ENCODE data around the gene KIAA0232. TPM values are rescaled to one million over a fixed set of nuclear protein-coding genes. Genes with fewer than 3 reads are reported as not detected.

Gene KIAA0232
- polyA plus RNA-seq, 1 donor (not counting 4 experiments of a cell fraction or from before 2014, with no cell fraction given): 10.0 TPM

DNA sequence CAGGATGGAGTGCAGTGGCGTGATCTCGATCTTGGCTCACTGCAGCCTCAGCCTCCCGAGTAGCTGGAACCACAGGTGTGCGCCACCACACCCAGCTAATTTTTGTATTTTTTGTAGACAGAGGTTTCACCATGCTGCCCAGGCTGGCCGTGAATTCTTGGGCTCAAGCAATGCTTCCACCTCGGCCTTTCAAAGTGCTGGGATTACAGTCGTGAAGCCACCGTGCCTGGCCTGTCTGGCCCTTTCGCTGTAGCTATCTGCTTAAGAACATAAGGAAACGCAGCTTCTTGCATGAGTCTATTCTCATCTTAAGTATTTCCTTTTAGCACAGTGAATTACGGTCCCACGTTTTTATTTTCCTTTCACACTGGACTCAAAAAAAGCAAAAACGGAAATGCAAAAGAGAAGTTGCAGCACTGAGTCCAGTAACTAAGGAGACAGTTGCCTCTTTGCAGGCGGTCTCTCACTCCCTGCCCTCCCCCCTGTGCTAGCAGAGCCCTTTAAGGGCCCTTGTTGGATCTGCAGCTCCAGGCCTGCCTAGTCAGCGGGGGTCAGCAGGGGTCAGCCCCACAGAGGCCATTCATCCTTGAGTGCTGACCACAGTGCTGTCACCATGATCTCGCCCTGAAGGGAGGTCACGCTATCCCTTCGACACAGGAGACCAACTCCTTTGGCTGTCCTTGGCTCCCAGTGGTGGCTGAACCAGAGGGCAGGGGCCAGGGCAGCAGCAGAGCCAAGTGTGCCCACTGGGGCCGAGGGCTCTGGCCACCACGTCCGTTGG lies 105.3 kb downstream of the KIAA0232 start:
- Histone ChIP-seq H3K4me3 (ENCODE audit: control insufficient read depth in 2 of 3, extremely low read depth in 1 of 3, insufficient read depth in 2 of 3, low read depth in 1 of 3, low read length in 3 of 3) (no peak overlapping the region), H2AFZ (ENCODE audit: control insufficient read depth, low read length) (no peak overlapping the region), H3K9ac (ENCODE audit: control insufficient read depth, extremely low read depth, insufficient read depth, low read length) (no peak overlapping the region), H3K27me3 (ENCODE audit: control insufficient read depth, extremely low read depth, insufficient read depth, low read length) (no peaks in the 10 kb centered on the region), H3K27ac (ENCODE audit: control insufficient read depth, insufficient read depth, low read length) (no peak overlapping the region), H3K4me1 (ENCODE audit: control insufficient read depth, extremely low read depth, insufficient read depth, low read length) (peaks cover 8% of the 10 kb centered on the region), H4K20me1 (ENCODE audit: control insufficient read depth, extremely low read depth, insufficient read depth, low read length) (peaks cover 2% of the 10 kb centered on the region), H3K79me2 (ENCODE audit: control insufficient read depth, insufficient read depth, low read length) (no peaks in the 10 kb centered on the region), H3K4me2 (ENCODE audit: control insufficient read depth, extremely low read depth, insufficient read depth, low read depth, low read length) (no peak overlapping the region), H3K36me3 (ENCODE audit: control insufficient read depth in 2 of 2, extremely low read depth in 1 of 2, insufficient read depth in 2 of 2, low read length in 2 of 2) (peaks cover 0 to 3% of the 10 kb centered on the region in 2 experiments), H3K9me1 (ENCODE audit: control insufficient read depth, extremely low read depth, insufficient read depth, low read length) (no peaks in the 10 kb centered on the region), H3K9me3 (ENCODE audit: control insufficient read depth, low read depth, low read length) (no peaks in the 10 kb centered on the region)
- dilution Hi-C loops (cut with MboI; ENCODE audit: extremely low pct_ligation_motif_present, low sequenced_read_pairs): no loop called here
- FAIRE-seq (no peak), DNase-seq (ENCODE audit: low read depth, low spot score) (no peak)
- TF ChIP-seq, protein P1, sequence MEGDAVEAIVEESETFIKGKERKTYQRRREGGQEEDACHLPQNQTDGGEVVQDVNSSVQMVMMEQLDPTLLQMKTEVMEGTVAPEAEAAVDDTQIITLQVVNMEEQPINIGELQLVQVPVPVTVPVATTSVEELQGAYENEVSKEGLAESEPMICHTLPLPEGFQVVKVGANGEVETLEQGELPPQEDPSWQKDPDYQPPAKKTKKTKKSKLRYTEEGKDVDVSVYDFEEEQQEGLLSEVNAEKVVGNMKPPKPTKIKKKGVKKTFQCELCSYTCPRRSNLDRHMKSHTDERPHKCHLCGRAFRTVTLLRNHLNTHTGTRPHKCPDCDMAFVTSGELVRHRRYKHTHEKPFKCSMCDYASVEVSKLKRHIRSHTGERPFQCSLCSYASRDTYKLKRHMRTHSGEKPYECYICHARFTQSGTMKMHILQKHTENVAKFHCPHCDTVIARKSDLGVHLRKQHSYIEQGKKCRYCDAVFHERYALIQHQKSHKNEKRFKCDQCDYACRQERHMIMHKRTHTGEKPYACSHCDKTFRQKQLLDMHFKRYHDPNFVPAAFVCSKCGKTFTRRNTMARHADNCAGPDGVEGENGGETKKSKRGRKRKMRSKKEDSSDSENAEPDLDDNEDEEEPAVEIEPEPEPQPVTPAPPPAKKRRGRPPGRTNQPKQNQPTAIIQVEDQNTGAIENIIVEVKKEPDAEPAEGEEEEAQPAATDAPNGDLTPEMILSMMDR (optimal IDR thresholded peaks at IDR 0.05 in 1 of 3, IDR thresholded peaks at IDR 0.05 in 1 of 3, conservative IDR thresholded peaks at IDR 0.05 in 1 of 3; ENCODE audit: extremely low read depth in 1 of 3, insufficient read depth in 2 of 3, low read length in 3 of 3): no peak
- no peak for TF ChIP-seq EZH2 (IDR thresholded peaks at IDR 0.05; ENCODE audit: low read length)

DNA sequence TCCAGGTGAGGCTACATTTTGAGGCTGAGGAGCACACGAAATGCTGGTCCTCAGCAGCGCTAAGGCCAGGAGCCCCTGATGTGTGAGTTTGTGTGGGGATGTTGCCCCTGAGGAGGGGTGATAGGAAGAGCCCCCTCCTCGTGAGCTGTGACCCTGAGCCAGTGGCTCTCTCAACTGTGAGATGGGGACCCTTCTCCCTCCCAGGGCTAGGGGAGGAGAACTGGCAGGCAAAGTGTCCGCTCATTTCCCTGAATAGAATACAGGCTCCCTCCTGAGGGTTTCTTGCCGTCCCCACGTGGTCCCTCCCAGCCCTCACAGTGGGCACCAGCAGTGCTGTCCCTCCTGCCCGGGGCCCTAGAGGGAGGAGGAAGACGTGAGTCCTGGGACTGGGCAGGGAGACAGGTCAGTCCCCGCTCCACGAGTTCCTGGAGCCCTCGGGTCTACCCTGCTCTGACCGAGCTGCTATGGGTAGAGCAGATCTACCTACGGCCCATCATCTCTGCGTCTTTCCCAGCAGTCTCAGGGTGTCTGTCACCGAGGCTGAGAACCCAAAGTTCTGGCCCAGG lies 106.1 kb downstream of the KIAA0232 start:
- dilution Hi-C loops (cut with MboI; ENCODE audit: extremely low pct_ligation_motif_present, low sequenced_read_pairs): no loop called here
- TF ChIP-seq, protein P1 (optimal IDR thresholded peaks at IDR 0.05 in 1 of 3, IDR thresholded peaks at IDR 0.05 in 1 of 3, conservative IDR thresholded peaks at IDR 0.05 in 1 of 3; ENCODE audit: extremely low read depth in 1 of 3, insufficient read depth in 2 of 3, low read length in 3 of 3): no peak
- TF ChIP-seq EZH2 (IDR thresholded peaks at IDR 0.05; ENCODE audit: low read length): no peak

More for the DNA sequence above, 106.1 kb downstream of the KIAA0232 start:
- H3K9ac ChIP-seq (ENCODE audit: control insufficient read depth, extremely low read depth, insufficient read depth, low read length): no peak overlapping the region
- no peaks in the 10 kb centered on the region for H3K9me1 ChIP-seq (ENCODE audit: control insufficient read depth, extremely low read depth, insufficient read depth, low read length)
- no peaks in the 10 kb centered on the region for H3K79me2 ChIP-seq (ENCODE audit: control insufficient read depth, insufficient read depth, low read length)
- no peak overlapping the region for H3K4me2 ChIP-seq (ENCODE audit: control insufficient read depth, extremely low read depth, insufficient read depth, low read depth, low read length)
- peaks cover 2% of the 10 kb centered on the region for H4K20me1 ChIP-seq (ENCODE audit: control insufficient read depth, extremely low read depth, insufficient read depth, low read length)
- no peak overlapping the region for H2AFZ ChIP-seq (ENCODE audit: control insufficient read depth, low read length)
- H3K27ac ChIP-seq (ENCODE audit: control insufficient read depth, insufficient read depth, low read length): no peak overlapping the region
- H3K36me3 ChIP-seq (ENCODE audit: control insufficient read depth in 2 of 2, extremely low read depth in 1 of 2, insufficient read depth in 2 of 2, low read length in 2 of 2): peaks cover 0 to 3% of the 10 kb centered on the region in 2 experiments
- H3K9me3 ChIP-seq (ENCODE audit: control insufficient read depth, low read depth, low read length): no peaks in the 10 kb centered on the region
- DNase-seq (ENCODE audit: low read depth, low spot score): no peak
- no peak for FAIRE-seq
- H3K4me3 ChIP-seq (ENCODE audit: control insufficient read depth in 2 of 3, extremely low read depth in 1 of 3, insufficient read depth in 2 of 3, low read depth in 1 of 3, low read length in 3 of 3): no peak overlapping the region
- H3K27me3 ChIP-seq (ENCODE audit: control insufficient read depth, extremely low read depth, insufficient read depth, low read length): no peaks in the 10 kb centered on the region
- peaks cover 8% of the 10 kb centered on the region for H3K4me1 ChIP-seq (ENCODE audit: control insufficient read depth, extremely low read depth, insufficient read depth, low read length)

Data from keratinocyte (primary cell).